HCT116 (cell line): Measurements from ENCODE around the gene LSM10. TPM values are rescaled to one million over a fixed set of nuclear protein-coding genes. Genes with fewer than 3 reads are reported as not detected.

Source experiments
- ATAC-seq: fragments of 200-7000 bp; cut with Tn5 transposase; 2 replicates; pipeline ENCODE4 v1.9.1; 2020; ENCODE audit warnings: mild to moderate bottlenecking, moderate library complexity
- BruUV-seq: library from RNA; stranded (reverse); fragments of 400-500 nt; replicated peaks from 2 replicates; lab custom pipeline; 2021; lab: Mats Ljungman, UMichigan
- CTCF ChIA-PET: fragments of 300-600 bp; sonication (Branson Sonifier 250); formaldehyde crosslinking; loops from one replicate; lab custom pipeline; 2021; ENCODE audit warnings: antibody characterized with exemption; lab: Charles Lee
- POLR2A ChIA-PET: fragments of 300-600, 350-600 bp; sonication (Branson Sonifier 250); formaldehyde crosslinking; loops from one replicate; lab custom pipeline; 2021; ENCODE audit warnings: antibody characterized with exemption; lab: Charles Lee
- RAD21 ChIA-PET, 2 experiments: fragments of 300-600 bp; sonication (Branson Sonifier 250); formaldehyde crosslinking; loops; one replicate each; lab custom pipeline; 2023; ENCODE audit warnings: low total read pairs in 2 of 2; ENCODE audit not compliant: uncharacterized antibody in 2 of 2, unreplicated experiment in 2 of 2, low non-redundant PET in 1 of 2; lab: Charles Lee
- DNase-seq: peaks from one replicate; pipeline ENCODE4 v3.0.0-alpha.2; 2010; ENCODE audit warnings: low read depth, low spot score
- H2AFZ ChIP-seq: fragments of 200-600 bp; shearing (Covaris generic), sonication (generic); 2 replicates; pipeline ENCODE4 v1.6.1; 2017; ENCODE audit warnings: low read depth, mixed run types, mixed read lengths, antibody characterized with exemption, low read length; ENCODE audit not compliant: poor library complexity, severe bottlenecking
- H3K27ac ChIP-seq: 2 replicates; pipeline ENCODE4 v1.5.1; 2012; ENCODE audit warnings: low read depth, low read length
- H3K27me3 ChIP-seq: fragments of 200-600 bp; sonication (generic); 2 replicates; pipeline ENCODE4 v1.6.1; 2016; ENCODE audit warnings: mixed run types, low read length, mixed read lengths; ENCODE audit not compliant: insufficient read depth
- H3K36me3 ChIP-seq, 2 experiments: fragments of 200-500 bp in 1 of 2; fragments of 200-600 bp in 1 of 2; sonication (Bioruptor generic) in 1 of 2; sonication (generic) in 1 of 2; 2 replicates each; pipeline versions ENCODE4 v1.5.1 to v1.6.1; 2014 to 2016; ENCODE audit warnings: low read length in 2 of 2, inconsistent platforms in 1 of 2, mixed read lengths in 1 of 2, mixed run types in 1 of 2; ENCODE audit not compliant: insufficient read depth in 2 of 2, control insufficient read depth in 1 of 2
- H3K4me1 ChIP-seq, 2 experiments: fragments of 200-600 bp in 1 of 2; sonication (generic) in 1 of 2; 2 replicates each; pipeline versions ENCODE4 v1.5.1 to v1.6.1; 2012 to 2017; ENCODE audit warnings: low read length in 2 of 2, inconsistent platforms in 1 of 2, mild to moderate bottlenecking in 1 of 2, mixed read lengths in 1 of 2, mixed run types in 1 of 2, moderate library complexity in 1 of 2; ENCODE audit not compliant: insufficient read depth in 2 of 2, control insufficient read depth in 1 of 2
- H3K4me2 ChIP-seq: fragments of 200-600 bp; sonication (generic); 2 replicates; pipeline ENCODE4 v1.6.1; 2017; ENCODE audit warnings: mixed run types, low read length, mixed read lengths
- H3K4me3 ChIP-seq, 2 experiments: fragments of 200-600 bp in 1 of 2; sonication (generic) in 1 of 2; replicated peaks in 1 of 2; 2 replicates each; pipeline ENCODE4 v1.5.1; 2011 to 2016; ENCODE audit warnings: low read length in 2 of 2, control low read depth in 1 of 2, low read depth in 1 of 2, mild to moderate bottlenecking in 1 of 2, mixed read lengths in 1 of 2, mixed run types in 1 of 2
- H3K79me2 ChIP-seq: fragments of 200-600 bp; sonication (generic); 2 replicates; pipeline ENCODE4 v1.6.1; 2017; ENCODE audit warnings: mild to moderate bottlenecking, mixed run types, low read length, moderate library complexity, mixed read lengths; ENCODE audit not compliant: insufficient read depth
- H3K9ac ChIP-seq: fragments of 200-600 bp; sonication (generic); 2 replicates; pipeline ENCODE4 v1.6.1; 2016; ENCODE audit warnings: low read length, mixed read lengths
- H3K9me2 ChIP-seq: fragments of 200-600 bp; sonication (generic), shearing (Covaris generic); 2 replicates; pipeline ENCODE4 v1.6.1; 2017; ENCODE audit warnings: mixed run types, mild to moderate bottlenecking, moderate library complexity; ENCODE audit not compliant: insufficient read depth
- H3K9me3 ChIP-seq, 2 experiments: fragments of 200-500 bp in 1 of 2; fragments of 200-600 bp in 1 of 2; sonication (Bioruptor generic) in 1 of 2; sonication (generic) in 1 of 2; 2 replicates each; pipeline ENCODE4 v1.6.1; 2014 to 2017; ENCODE audit warnings: low read length in 2 of 2, mixed read lengths in 2 of 2, inconsistent platforms in 1 of 2, low read depth in 1 of 2, mild to moderate bottlenecking in 1 of 2, mixed run types in 1 of 2, moderate library complexity in 1 of 2; ENCODE audit not compliant: control insufficient read depth in 1 of 2, insufficient read depth in 1 of 2
- H4K20me1 ChIP-seq: fragments of 200-600 bp; sonication (generic), shearing (Covaris generic); 2 replicates; pipeline ENCODE4 v1.6.1; 2017; ENCODE audit warnings: mixed run types, mild to moderate bottlenecking, moderate library complexity; ENCODE audit not compliant: insufficient read depth
- ELF1 ChIP-seq: IDR thresholded peaks from 2 replicates; pipeline ENCODE4 v1.6.1; 2012; ENCODE audit warnings: low read depth, borderline replicate concordance
- EZH2 ChIP-seq: fragments of 200-600 bp; sonication (generic); IDR thresholded peaks from 2 replicates; pipeline ENCODE4 v1.6.1; 2017; ENCODE audit warnings: antibody characterized with exemption, mixed run types
- JUND ChIP-seq: IDR thresholded peaks from 2 replicates; pipeline ENCODE4 v1.6.1; 2012
- POLR2AphosphoS5 ChIP-seq: IDR thresholded peaks from 2 replicates; pipeline ENCODE4 v1.6.1; 2011; ENCODE audit warnings: mild to moderate bottlenecking, low read depth, low read length, moderate library complexity
- SIN3A ChIP-seq: IDR thresholded peaks from 2 replicates; pipeline ENCODE4 v1.6.1; 2012; ENCODE audit warnings: low read depth
- SRF ChIP-seq: IDR thresholded peaks from 2 replicates; pipeline ENCODE4 v1.6.1; 2012; ENCODE audit warnings: low read depth
- YY1 ChIP-seq: IDR thresholded peaks from 2 replicates; pipeline ENCODE4 v1.6.1; 2011; ENCODE audit warnings: low read length, low read depth, moderate library complexity, mild to moderate bottlenecking; ENCODE audit not compliant: insufficient replicate concordance; ENCODE audit errors: extremely low read depth
- ZNF274 ChIP-seq: fragments of 200-500 bp; sonication (Bioruptor generic); IDR thresholded peaks from 2 replicates; pipeline ENCODE4 v1.6.1; 2014; ENCODE audit warnings: mild to moderate bottlenecking, low read depth, low read length, inconsistent platforms
- intact Hi-C: fragments of 100-400 bp; cut with micrococcal nuclease; formaldehyde crosslinking; loops from 2 replicates; pipeline ENCODE4 v1.10.0; 2022
- total RNA-seq: library from RNA; stranded (reverse); gene quantifications from one replicate; pipeline ENCODE4 v1.2.1, GENCODE V29; 2021; ENCODE audit not compliant: unreplicated experiment
- TF ChIP-seq, protein P1 (sequence below): IDR thresholded peaks from 2 replicates; pipeline ENCODE4 v1.6.1; 2012

The LSM10 gene
- total RNA-seq, 1 experiment from 2014 or later, result 49.5 TPM

DNA sequence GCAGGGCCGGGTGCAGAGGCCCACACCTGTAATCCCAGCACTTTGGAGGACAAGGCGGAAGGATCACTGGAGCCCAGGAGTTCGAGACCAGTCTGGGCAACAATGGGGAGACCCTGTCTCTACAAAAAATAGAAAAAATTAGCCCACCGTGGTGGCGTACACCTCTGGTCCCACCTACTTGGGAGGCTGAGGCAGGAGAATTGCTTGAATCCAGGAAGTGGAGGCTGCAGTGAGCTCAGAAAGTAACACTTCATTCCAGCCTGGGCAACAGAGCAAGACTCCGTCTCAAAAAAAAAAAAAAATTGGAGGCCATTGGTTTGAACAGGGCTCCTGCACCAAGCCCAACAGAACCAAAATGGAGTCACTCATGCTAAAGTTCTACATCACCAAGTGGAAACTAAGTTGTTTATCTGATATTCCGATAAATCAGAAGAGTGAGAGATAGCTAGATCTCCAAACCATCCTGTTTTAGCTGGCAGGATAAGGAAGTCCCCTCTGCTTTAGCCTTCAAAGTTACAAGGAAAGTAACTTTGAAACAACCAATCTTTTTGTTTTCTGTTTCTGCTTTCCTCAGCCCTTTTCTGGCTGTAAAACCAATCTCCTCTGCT, 766 bp upstream of the LSM10 start:
- Histone ChIP-seq H2AFZ (no peak overlapping the region), H3K9me2 (no peaks in the 10 kb centered on the region), H3K4me3 (peak overlapping the region; percentile 85 to 91), H3K79me2 (peaks cover 31% of the 10 kb centered on the region), H3K9ac (peak overlapping the region; percentile 90), H3K9me3 (no peaks in the 10 kb centered on the region), H4K20me1 (no peaks in the 10 kb centered on the region), H3K36me3 (peaks cover 4 to 7% of the 10 kb centered on the region in 2 experiments; a peak in 3 of 4 replicates), H3K4me2 (peak overlapping the region; percentile 94), H3K27me3 (no peaks in the 10 kb centered on the region), H3K27ac (peak overlapping the region; percentile 74; the same call in 1 of the 2 replicates), H3K4me1 (peaks cover 32 to 49% of the 10 kb centered on the region in 2 experiments)
- no peak for ATAC-seq
- DNase-seq, result no peak
- BruUV-seq, result no TSS peak
- TF ChIP-seq YY1, result no peak
- no peak for TF ChIP-seq SRF
- TF ChIP-seq, protein P1, sequence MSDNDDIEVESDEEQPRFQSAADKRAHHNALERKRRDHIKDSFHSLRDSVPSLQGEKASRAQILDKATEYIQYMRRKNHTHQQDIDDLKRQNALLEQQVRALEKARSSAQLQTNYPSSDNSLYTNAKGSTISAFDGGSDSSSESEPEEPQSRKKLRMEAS, result no peak
- TF ChIP-seq ELF1, result no peak
- no peak for TF ChIP-seq EZH2
- no peak for TF ChIP-seq JUND
- TF ChIP-seq ZNF274, result no peak
- TF ChIP-seq POLR2AphosphoS5, result no peak
- RAD21 ChIA-PET, result interaction anchor here in 1 of 2 experiments (0.9 kb wide), 1 partner anchor 12 kb away, joined by 3 read pairs; no protein-coding TSS in a partner anchor
- CTCF ChIA-PET, result interaction anchor here (1.8 kb wide), 1 partner anchor 12 kb away, joined by 7 read pairs; no protein-coding TSS in a partner anchor
- POLR2A ChIA-PET, result interaction anchor here (0.7 to 7.4 kb wide), 4 partner anchors 11 to 249 kb away, joined by 3 to 219 read pairs (median 4); partner anchors contain the start of genes STK40 and TRAPPC3
- intact Hi-C loops, result no loop called here

DNA sequence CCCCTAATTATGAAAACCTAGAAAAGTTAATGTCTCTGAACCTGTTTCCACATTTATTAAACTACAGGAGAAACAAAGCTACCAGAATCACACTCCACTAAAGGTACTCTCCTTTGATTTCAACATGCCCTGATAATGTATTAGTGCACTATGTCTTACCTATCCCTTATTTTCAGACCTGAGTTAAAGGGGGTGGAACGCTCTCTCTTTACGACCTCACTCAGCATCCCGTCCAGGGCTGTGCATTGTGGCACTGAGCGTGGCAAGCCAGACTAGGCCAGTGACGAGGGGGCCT, 678 bp downstream of the LSM10 start:
- Histone ChIP-seq H4K20me1 (no peaks in the 10 kb centered on the region), H3K27me3 (no peaks in the 10 kb centered on the region), H3K4me2 (peak overlapping the region; percentile 94), H3K36me3 (peaks cover 12 to 19% of the 10 kb centered on the region in 2 experiments; a peak in 3 of 4 replicates), H3K4me1 (peaks cover 27 to 45% of the 10 kb centered on the region in 2 experiments), H3K4me3 (peak overlapping the region; percentile 85 to 91), H3K79me2 (peaks cover 34% of the 10 kb centered on the region), H3K9me3 (no peaks in the 10 kb centered on the region), H3K27ac (peak overlapping the region; percentile 74), H3K9ac (peak overlapping the region; percentile 90), H3K9me2 (no peaks in the 10 kb centered on the region), H2AFZ (no peak overlapping the region)
- no TSS peak for BruUV-seq
- intact Hi-C loops, result no loop called here
- TF ChIP-seq, protein P1, result 0 out of 2 replicates have a peak, but pooled peaks have one; percentile 12
- no peak for TF ChIP-seq SIN3A
- POLR2A ChIA-PET, result interaction anchor here (1.2 to 7.4 kb wide), 2 partner anchors 10 to 248 kb away, joined by 4 to 219 read pairs; partner anchors contain the start of genes STK40 and TRAPPC3
- RAD21 ChIA-PET, result no interaction called here
- CTCF ChIA-PET, result interaction anchor here (1.8 kb wide), 1 partner anchor 10 kb away, joined by 7 read pairs; no protein-coding TSS in a partner anchor
- ATAC-seq (peak; percentile 19), DNase-seq (no peak)
